Neural crest cell (in vitro differentiated cells): ENCODE data around the gene CMIP. TPM values are rescaled to one million over a fixed set of nuclear protein-coding genes. Genes with fewer than 3 reads are reported as not detected.
"Not testable (repeated sequence)": the region's sequence is repeated elsewhere in the genome, so short reads cannot be mapped to it uniquely, and the experiment has no call there.

ENCODE experiments used
- DNase-seq: peaks from one replicate; pipeline ENCODE4 v3.0.0; 2021; ENCODE audit warnings: low read depth, mixed read lengths, low spot score
- H3K27ac Mint-ChIP-seq: one replicate; pipeline ENCODE4 v1.8.0; 2021; ENCODE audit warnings: mild to moderate bottlenecking, mixed read lengths; ENCODE audit not compliant: unreplicated experiment
- H3K27me3 Mint-ChIP-seq: 2 replicates; pipeline ENCODE4 v1.8.0; 2021; ENCODE audit warnings: low read depth, mild to moderate bottlenecking, mixed read lengths
- H3K36me3 Mint-ChIP-seq: 2 replicates; pipeline ENCODE4 v1.8.0; 2021; ENCODE audit warnings: low read depth, mild to moderate bottlenecking, mixed read lengths
- H3K4me1 Mint-ChIP-seq: 2 replicates; pipeline ENCODE4 v1.8.0; 2021; ENCODE audit warnings: mixed read lengths
- H3K4me3 Mint-ChIP-seq: one replicate; pipeline ENCODE4 v1.8.0; 2021; ENCODE audit warnings: mild to moderate bottlenecking, mixed read lengths
- H3K9me3 Mint-ChIP-seq: 2 replicates; pipeline ENCODE4 v1.8.0; 2021; ENCODE audit warnings: mixed read lengths
- total RNA-seq: library from RNA; stranded (reverse); gene quantifications from 2 replicates; pipeline ENCODE4 v1.2.1, GENCODE V29; 2021
- TF ChIP-seq, protein P1 (sequence below): fragments of 200-600 bp; sonication (generic); conservative IDR thresholded peaks from 2 replicates; pipeline ENCODE4 v1.5.0; 2021; ENCODE audit warnings: antibody characterized with exemption, mild to moderate bottlenecking

CMIP gene
- total RNA-seq, 1 donor from 2014 or later, result 41.2 TPM

DNA sequence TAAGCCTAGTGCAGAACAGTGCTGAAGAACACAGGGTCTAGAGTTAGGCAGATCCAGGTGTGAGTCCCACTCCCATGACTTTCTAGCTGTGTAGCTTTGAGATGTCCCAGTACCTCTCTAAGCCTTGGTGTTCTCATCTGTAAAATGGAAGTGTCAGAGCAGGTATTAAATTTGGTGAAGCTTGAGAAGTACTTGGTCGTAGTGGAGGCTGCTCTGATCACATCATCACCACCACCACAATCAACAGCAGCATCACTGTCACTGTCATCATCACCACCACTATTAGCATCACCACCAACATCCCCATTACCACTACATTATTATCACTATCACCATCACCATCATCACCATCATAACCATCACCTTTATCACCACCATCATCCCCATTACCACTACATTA, 132.1 kb downstream of the CMIP start:
- no peaks in the 10 kb centered on the region for H3K9me3 Mint-ChIP-seq
- TF ChIP-seq, protein P1, sequence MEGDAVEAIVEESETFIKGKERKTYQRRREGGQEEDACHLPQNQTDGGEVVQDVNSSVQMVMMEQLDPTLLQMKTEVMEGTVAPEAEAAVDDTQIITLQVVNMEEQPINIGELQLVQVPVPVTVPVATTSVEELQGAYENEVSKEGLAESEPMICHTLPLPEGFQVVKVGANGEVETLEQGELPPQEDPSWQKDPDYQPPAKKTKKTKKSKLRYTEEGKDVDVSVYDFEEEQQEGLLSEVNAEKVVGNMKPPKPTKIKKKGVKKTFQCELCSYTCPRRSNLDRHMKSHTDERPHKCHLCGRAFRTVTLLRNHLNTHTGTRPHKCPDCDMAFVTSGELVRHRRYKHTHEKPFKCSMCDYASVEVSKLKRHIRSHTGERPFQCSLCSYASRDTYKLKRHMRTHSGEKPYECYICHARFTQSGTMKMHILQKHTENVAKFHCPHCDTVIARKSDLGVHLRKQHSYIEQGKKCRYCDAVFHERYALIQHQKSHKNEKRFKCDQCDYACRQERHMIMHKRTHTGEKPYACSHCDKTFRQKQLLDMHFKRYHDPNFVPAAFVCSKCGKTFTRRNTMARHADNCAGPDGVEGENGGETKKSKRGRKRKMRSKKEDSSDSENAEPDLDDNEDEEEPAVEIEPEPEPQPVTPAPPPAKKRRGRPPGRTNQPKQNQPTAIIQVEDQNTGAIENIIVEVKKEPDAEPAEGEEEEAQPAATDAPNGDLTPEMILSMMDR, result no peak
- no peaks in the 10 kb centered on the region for H3K27me3 Mint-ChIP-seq
- peaks cover 8% of the 10 kb centered on the region for H3K4me1 Mint-ChIP-seq
- DNase-seq, result no peak
- H3K36me3 Mint-ChIP-seq, result peaks cover 3% of the 10 kb centered on the region
- no peak overlapping the region for H3K4me3 Mint-ChIP-seq
- H3K27ac Mint-ChIP-seq, result no peak overlapping the region

DNA sequence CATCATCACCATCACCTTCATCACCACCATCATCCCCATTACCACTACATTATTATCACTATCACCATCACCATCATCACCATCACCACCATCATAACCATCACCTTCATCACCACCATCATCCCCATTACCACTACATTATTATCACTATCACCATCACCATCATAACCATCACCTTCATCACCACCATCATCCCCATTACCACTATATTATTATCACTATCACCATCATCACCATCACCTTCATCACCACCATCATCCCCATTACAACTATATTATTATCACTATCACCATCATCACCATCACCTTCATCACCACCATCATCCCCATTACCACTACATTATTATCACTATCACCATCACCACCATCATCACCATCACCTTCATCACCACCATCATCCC, 132.7 kb downstream of the CMIP start:
- H3K36me3 Mint-ChIP-seq, H3K4me3 Mint-ChIP-seq, H3K27ac Mint-ChIP-seq, H3K27me3 Mint-ChIP-seq, H3K4me1 Mint-ChIP-seq, DNase-seq, H3K9me3 Mint-ChIP-seq: not testable (repeated sequence)

DNA sequence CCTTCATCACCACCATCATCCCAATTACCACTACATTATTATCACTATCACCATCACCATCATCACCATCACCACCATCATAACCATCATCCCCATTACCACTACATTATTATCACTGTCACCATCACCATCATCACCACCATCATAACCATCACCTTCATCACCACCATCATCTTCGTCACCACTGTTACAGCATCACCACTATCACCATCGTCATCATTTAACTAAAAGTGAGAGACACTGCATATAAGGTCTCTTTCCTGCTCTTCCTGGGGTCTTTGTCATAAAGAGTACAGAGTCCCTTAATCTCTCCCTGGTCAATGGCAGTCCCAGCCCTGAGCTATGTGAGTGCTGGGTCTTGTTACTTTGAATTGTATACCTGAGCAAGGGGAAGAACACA, 133.5 kb downstream of the CMIP start:
- no peak for DNase-seq
- H3K4me3 Mint-ChIP-seq, result no peak overlapping the region
- TF ChIP-seq, protein P1, result no peak
- peaks cover 3% of the 10 kb centered on the region for H3K36me3 Mint-ChIP-seq
- H3K27me3 Mint-ChIP-seq, result no peaks in the 10 kb centered on the region
- peaks cover 18% of the 10 kb centered on the region for H3K4me1 Mint-ChIP-seq
- H3K9me3 Mint-ChIP-seq, result no peaks in the 10 kb centered on the region
- no peak overlapping the region for H3K27ac Mint-ChIP-seq

DNA sequence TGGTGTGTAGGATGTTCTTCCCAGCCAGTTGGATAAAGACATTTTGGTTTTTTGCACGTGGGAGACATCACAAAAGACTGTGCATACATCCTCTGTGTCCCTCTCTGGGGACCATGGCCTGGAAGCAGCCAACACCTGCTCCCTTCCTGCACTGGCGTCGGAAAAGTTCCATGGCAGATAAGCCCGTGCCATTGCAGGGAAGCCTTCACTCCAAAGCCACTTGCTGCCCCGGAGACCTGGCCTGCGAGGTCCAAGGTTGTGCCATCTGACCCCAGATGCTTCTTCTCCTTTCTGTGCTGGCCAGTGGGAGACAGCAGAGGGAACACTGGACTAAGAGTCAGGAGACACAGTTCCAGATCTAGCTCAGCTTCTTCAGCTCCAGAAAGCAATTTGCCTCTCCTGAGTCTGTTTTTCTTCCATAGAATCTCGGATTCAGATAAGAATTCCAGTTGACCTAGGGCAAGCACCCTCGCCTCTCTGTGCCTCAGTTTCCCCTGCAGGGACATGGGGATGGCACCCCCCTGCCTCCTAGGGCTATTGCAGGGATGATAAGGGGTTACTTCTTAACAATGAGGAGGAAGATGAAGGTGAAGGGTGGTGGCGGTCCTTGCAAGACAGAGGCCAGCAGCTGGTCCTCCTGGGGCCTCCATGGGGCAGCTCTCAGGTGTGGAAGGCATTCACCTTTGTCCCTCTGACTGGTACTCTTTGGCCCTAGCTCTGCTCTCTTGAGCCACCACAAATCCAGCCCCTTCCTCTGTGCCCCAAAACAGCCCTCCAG, 134.2 kb downstream of the CMIP start:
- H3K9me3 Mint-ChIP-seq, result no peaks in the 10 kb centered on the region
- H3K27me3 Mint-ChIP-seq, result no peaks in the 10 kb centered on the region
- no peak overlapping the region for H3K4me3 Mint-ChIP-seq
- H3K36me3 Mint-ChIP-seq, result peaks cover 3% of the 10 kb centered on the region
- TF ChIP-seq, protein P1, result no peak
- H3K27ac Mint-ChIP-seq, result no peak overlapping the region
- no peak for DNase-seq
- H3K4me1 Mint-ChIP-seq, result peaks cover 25% of the 10 kb centered on the region

DNA sequence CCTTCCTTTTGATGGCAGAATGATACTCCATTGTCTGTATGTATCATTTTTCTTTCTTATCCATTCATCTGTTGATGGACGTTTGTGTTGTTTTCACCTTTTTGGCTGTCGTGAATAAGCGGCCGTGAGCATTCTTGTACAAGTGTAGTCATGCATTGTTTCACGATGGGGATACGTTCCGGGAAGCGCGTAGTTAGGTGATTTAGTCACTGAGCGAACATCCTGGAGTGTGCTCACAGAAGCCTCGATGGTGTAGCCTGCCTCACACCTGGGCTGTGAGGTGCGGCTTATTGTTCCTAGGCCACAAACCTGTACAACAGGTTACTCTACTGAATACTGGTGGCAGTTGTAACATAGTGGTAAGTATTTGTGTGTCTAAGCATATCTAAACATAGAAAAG, 136.5 kb downstream of the CMIP start:
- H3K27ac Mint-ChIP-seq, result peak overlapping the region; percentile 7
- no peak overlapping the region for H3K4me3 Mint-ChIP-seq
- TF ChIP-seq, protein P1, result no peak
- H3K27me3 Mint-ChIP-seq, result no peaks in the 10 kb centered on the region
- H3K4me1 Mint-ChIP-seq, result peaks cover 42% of the 10 kb centered on the region
- no peaks in the 10 kb centered on the region for H3K9me3 Mint-ChIP-seq
- H3K36me3 Mint-ChIP-seq, result peaks cover 6% of the 10 kb centered on the region
- DNase-seq, result no peak

DNA sequence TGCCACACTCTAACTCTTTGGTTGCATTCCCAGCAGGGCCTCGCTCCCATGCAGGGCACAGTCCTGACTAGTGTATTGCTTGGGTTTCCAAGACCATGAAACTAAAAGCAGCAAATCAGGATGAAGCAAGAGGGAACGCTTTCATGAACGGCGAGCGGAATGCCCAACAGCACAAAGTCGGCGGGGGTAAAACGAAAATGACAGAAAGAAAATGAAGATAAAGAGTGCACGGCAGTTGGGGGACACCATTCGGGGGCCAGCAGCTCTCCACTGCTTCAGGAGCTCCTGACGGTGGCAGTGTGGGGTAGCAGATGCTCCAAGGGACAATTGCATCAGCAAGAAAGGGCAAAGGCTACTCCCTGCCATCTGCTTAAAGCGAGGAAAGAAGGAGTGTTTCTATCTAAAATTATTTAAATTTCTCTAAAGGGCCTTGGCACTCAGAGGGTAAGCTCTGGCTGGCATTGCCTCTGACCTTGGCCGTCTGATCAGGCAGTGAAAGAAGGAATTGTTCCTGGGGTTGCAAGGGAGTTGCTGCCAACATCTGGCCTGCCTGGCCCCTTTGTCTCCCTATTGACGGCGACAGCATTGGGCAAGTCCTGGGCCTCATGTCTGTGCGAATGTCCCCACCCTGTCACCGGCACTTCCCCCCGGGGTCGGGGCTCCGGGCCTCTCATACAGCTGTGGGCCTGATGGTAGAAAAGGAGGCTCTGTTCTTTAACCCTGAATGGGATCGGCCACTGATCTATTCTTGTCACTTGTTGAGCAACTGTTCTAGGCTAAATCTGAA, 138.2 kb downstream of the CMIP start:
- Mint-ChIP-seq H3K36me3 (peaks cover 6% of the 10 kb centered on the region), H3K4me1 (peaks cover 55% of the 10 kb centered on the region), H3K27ac (peak overlapping the region; percentile 80), H3K4me3 (peak overlapping the region; percentile 5), H3K27me3 (no peaks in the 10 kb centered on the region), H3K9me3 (no peaks in the 10 kb centered on the region)
- TF ChIP-seq, protein P1, result no peak
- DNase-seq, result peak; percentile 47
